ENCODE measurements around the gene ZNF594. TPM values are rescaled to one million over a fixed set of nuclear protein-coding genes. Genes with fewer than 3 reads are reported as not detected.
"Not testable (repeated sequence)": the region's sequence is repeated elsewhere in the genome, so short reads cannot be mapped to it uniquely, and the experiment has no call there.

ZNF594 gene
- polyA plus RNA-seq (2013, experiment 1 of 2) = 4.9 TPM
- 4.7 TPM for polyA plus RNA-seq (2013, experiment 2 of 2)

DNA sequence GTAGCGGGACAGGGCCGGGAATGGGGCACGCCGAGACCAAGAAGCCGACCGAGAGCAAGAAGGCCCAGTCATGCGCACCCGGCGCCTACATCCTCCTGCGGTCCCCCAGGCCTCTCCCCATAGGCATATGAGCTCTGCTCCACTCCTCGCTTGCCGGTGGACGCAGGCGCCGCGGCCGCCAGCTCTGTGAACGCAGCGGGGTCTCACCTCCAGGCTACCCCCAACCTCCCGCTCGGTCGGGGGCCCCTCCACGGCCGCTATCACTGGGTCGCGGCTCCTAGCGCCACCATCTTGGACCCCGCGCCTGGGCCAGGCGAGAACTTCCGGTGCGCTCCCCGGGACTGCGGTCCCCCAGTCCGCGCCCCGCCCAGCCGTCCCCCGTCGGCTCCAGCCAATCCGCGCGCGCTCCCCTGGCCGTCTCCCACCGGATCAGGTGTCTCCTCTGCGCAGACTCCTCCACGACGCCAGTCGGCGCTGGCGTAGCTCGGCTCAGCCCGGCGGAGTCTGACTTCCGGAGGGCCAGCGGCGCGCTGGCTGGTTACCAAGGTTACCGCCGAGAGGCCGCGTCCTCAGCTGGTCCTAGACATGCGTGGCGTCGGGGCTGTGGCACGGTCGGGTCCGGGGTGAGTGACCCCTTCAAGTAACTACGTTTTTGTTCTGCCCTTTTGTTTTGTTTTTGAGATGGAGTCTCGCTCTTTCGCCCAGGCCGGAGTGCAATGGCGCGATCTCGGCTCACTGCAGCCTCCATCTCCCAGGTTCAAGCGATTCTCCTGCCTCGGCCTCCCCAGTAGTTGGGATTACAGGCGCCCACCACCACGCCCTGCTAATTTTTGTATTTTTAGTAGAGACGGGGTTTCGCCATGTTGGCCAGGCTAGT lies at the start of gene ZNF594:
Gene ZNF594, minus strand, starts transcription at position 328 of the 877 bp plus-strand sequence. CDS start 7,612 bp downstream, outside the sequence.
- Histone ChIP-seq H3K79me1 (ENCODE audit: low read length) (peaks cover 4% of the 10 kb centered on the region), H3K36me3 (ENCODE audit: control insufficient read depth, insufficient read depth, low read length) (no peaks in the 10 kb centered on the region), H3K4me3 (ENCODE audit: low read length) (peak within 1 kb of the TSS; percentile 88), H3K9ac (ENCODE audit: low read length) (peak within 1 kb of the TSS; percentile 87), H3K4ac (ENCODE audit: low read depth, low read length) (peak within 1 kb of the TSS; percentile 77), H2BK5ac (ENCODE audit: low read length) (no peak within 1 kb of the TSS), H3K18ac (ENCODE audit: low read length) (peak within 1 kb of the TSS; percentile 86), H3K4me1 (ENCODE audit: control insufficient read depth, low read depth, low read length) (no peaks in the 10 kb centered on the region), H2BK15ac (replicated peaks; ENCODE audit: low read depth) (no peak within 1 kb of the TSS), H3K27ac (ENCODE audit: low read depth, low read length) (no peak within 1 kb of the TSS), H2AK5ac (ENCODE audit: low read length) (no peak within 1 kb of the TSS), H3K4me2 (ENCODE audit: low read length) (peak within 1 kb of the TSS; percentile 80), H3K27me3 (ENCODE audit: insufficient read depth, low read length, poor library complexity) (no peaks in the 10 kb centered on the region), H3K79me2 (ENCODE audit: control insufficient read depth, insufficient read depth, low read length) (no peaks in the 10 kb centered on the region), H4K5ac (ENCODE audit: low read length) (peak within 1 kb of the TSS; percentile 97), H3K56ac (ENCODE audit: low read length) (peak within 1 kb of the TSS; percentile 95), H2BK120ac (ENCODE audit: low read depth, low read length) (no peak within 1 kb of the TSS), H4K8ac (ENCODE audit: low read depth, low read length) (peak within 1 kb of the TSS; percentile 99), H3K23ac (ENCODE audit: low read length) (no peak within 1 kb of the TSS)
- peak; percentile 97 for DNase-seq
- no CpG with 5 or more reads among the region's 82 CpGs for WGBS (ENCODE audit: extremely low coverage, insufficient coverage, low lambda C conversion rate)

DNA sequence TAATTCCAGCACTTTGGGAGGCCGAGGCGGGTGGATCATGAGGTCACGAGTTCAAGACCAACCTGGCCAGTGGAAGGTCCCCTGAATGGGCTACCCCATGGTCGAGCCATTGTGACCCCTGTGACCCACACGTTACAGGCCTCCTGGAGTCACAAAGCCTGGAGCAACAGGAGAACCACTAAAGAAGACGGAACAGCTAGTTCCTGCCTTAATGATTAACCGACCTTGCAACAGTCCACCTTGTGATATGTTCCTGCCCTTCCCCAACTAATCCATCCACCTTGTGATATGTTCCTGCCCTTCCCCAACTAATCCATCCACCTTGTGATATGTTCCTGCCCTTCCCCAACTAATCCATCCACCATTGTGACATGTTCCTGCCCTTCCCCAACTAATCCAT lies 48.1 kb upstream of the ZNF594 start:
- H3K27me3 ChIP-seq (ENCODE audit: insufficient read depth, low read length, poor library complexity); H2AK5ac ChIP-seq (ENCODE audit: low read length); H3K4me3 ChIP-seq (ENCODE audit: low read length); H3K4me2 ChIP-seq (ENCODE audit: low read length); H2BK5ac ChIP-seq (ENCODE audit: low read length); H3K18ac ChIP-seq (ENCODE audit: low read length); H3K79me1 ChIP-seq (ENCODE audit: low read length); H3K79me2 ChIP-seq (ENCODE audit: control insufficient read depth, insufficient read depth, low read length); H3K27ac ChIP-seq (ENCODE audit: low read depth, low read length); H3K9ac ChIP-seq (ENCODE audit: low read length); H2BK15ac ChIP-seq (replicated peaks; ENCODE audit: low read depth); H3K23ac ChIP-seq (ENCODE audit: low read length); DNase-seq; H3K4me1 ChIP-seq (ENCODE audit: control insufficient read depth, low read depth, low read length); H4K8ac ChIP-seq (ENCODE audit: low read depth, low read length); H2BK120ac ChIP-seq (ENCODE audit: low read depth, low read length); H3K56ac ChIP-seq (ENCODE audit: low read length); H3K4ac ChIP-seq (ENCODE audit: low read depth, low read length); H3K36me3 ChIP-seq (ENCODE audit: control insufficient read depth, insufficient read depth, low read length); H4K5ac ChIP-seq (ENCODE audit: low read length): not testable (repeated sequence)
- WGBS (ENCODE audit: extremely low coverage, insufficient coverage, low lambda C conversion rate) = no CpG with 5 or more reads among the region's 7 CpGs

DNA sequence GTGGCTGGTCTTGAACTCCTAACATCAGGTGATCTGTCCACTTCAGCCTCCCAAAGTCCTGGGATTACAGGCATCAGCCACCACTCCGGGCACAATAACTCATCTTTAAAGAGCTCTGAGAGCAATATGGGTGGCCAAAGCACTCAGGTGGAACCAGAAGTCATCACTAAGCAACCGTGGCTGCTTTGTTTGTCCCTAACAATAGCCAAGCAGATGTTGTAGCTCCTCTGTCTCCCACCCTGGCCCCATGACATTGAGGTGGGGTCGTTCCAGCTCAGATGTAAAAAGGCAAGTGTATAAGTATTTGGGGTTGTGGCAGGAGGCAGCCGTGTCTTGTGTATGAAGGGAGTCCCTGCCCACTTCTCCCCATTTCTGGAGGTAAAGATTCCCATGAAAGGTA lies 46.7 kb upstream of the ZNF594 start:
- Histone ChIP-seq H3K27ac (ENCODE audit: low read depth, low read length) (no peak overlapping the region), H2BK15ac (replicated peaks; ENCODE audit: low read depth) (no peak overlapping the region), H3K36me3 (ENCODE audit: control insufficient read depth, insufficient read depth, low read length) (no peaks in the 10 kb centered on the region), H3K9ac (ENCODE audit: low read length) (no peak overlapping the region), H3K4ac (ENCODE audit: low read depth, low read length) (no peak overlapping the region), H3K4me2 (ENCODE audit: low read length) (no peak overlapping the region), H3K79me1 (ENCODE audit: low read length) (no peaks in the 10 kb centered on the region), H3K4me1 (ENCODE audit: control insufficient read depth, low read depth, low read length) (no peaks in the 10 kb centered on the region), H2BK5ac (ENCODE audit: low read length) (no peak overlapping the region), H3K23ac (ENCODE audit: low read length) (no peak overlapping the region), H3K18ac (ENCODE audit: low read length) (no peak overlapping the region), H2AK5ac (ENCODE audit: low read length) (no peak overlapping the region), H3K79me2 (ENCODE audit: control insufficient read depth, insufficient read depth, low read length) (no peaks in the 10 kb centered on the region), H2BK120ac (ENCODE audit: low read depth, low read length) (no peak overlapping the region), H4K5ac (ENCODE audit: low read length) (no peak overlapping the region), H3K4me3 (ENCODE audit: low read length) (no peak overlapping the region), H3K27me3 (ENCODE audit: insufficient read depth, low read length, poor library complexity) (no peaks in the 10 kb centered on the region), H3K56ac (ENCODE audit: low read length) (no peak overlapping the region), H4K8ac (ENCODE audit: low read depth, low read length) (no peak overlapping the region)
- DNase-seq = no peak
- WGBS (ENCODE audit: extremely low coverage, insufficient coverage, low lambda C conversion rate) = no CpG with 5 or more reads among the region's 4 CpGs

GRCh38 chr17:5237541-5238016 lies 45.9 kb upstream of the ZNF594 start:
- no peaks in the 10 kb centered on the region for H3K79me1 ChIP-seq (ENCODE audit: low read length)
- no peak overlapping the region for H3K4me2 ChIP-seq (ENCODE audit: low read length)
- H3K4ac ChIP-seq (ENCODE audit: low read depth, low read length) = no peak overlapping the region
- DNase-seq = peak; percentile 88
- H3K27ac ChIP-seq (ENCODE audit: low read depth, low read length) = no peak overlapping the region
- H3K9ac ChIP-seq (ENCODE audit: low read length) = no peak overlapping the region
- H3K79me2 ChIP-seq (ENCODE audit: control insufficient read depth, insufficient read depth, low read length) = no peaks in the 10 kb centered on the region
- no peak overlapping the region for H4K5ac ChIP-seq (ENCODE audit: low read length)
- no peaks in the 10 kb centered on the region for H3K4me1 ChIP-seq (ENCODE audit: control insufficient read depth, low read depth, low read length)
- no peak overlapping the region for H2BK120ac ChIP-seq (ENCODE audit: low read depth, low read length)
- H3K23ac ChIP-seq (ENCODE audit: low read length) = no peak overlapping the region
- WGBS (ENCODE audit: extremely low coverage, insufficient coverage, low lambda C conversion rate) = no CpG with 5 or more reads among the region's 6 CpGs
- H2BK15ac ChIP-seq (replicated peaks; ENCODE audit: low read depth) = no peak overlapping the region
- no peak overlapping the region for H2AK5ac ChIP-seq (ENCODE audit: low read length)
- H3K4me3 ChIP-seq (ENCODE audit: low read length) = no peak overlapping the region
- no peak overlapping the region for H2BK5ac ChIP-seq (ENCODE audit: low read length)
- H4K8ac ChIP-seq (ENCODE audit: low read depth, low read length) = no peak overlapping the region
- no peaks in the 10 kb centered on the region for H3K27me3 ChIP-seq (ENCODE audit: insufficient read depth, low read length, poor library complexity)
- no peak overlapping the region for H3K56ac ChIP-seq (ENCODE audit: low read length)
- H3K18ac ChIP-seq (ENCODE audit: low read length) = no peak overlapping the region
- no peaks in the 10 kb centered on the region for H3K36me3 ChIP-seq (ENCODE audit: control insufficient read depth, insufficient read depth, low read length)

GRCh38 chr17:5236938-5237540 lies 45.4 kb upstream of the ZNF594 start:
- Histone ChIP-seq H3K18ac (ENCODE audit: low read length) (no peak overlapping the region), H3K27me3 (ENCODE audit: insufficient read depth, low read length, poor library complexity) (no peaks in the 10 kb centered on the region), H3K56ac (ENCODE audit: low read length) (no peak overlapping the region), H3K4me1 (ENCODE audit: control insufficient read depth, low read depth, low read length) (no peaks in the 10 kb centered on the region), H2BK120ac (ENCODE audit: low read depth, low read length) (no peak overlapping the region), H4K5ac (ENCODE audit: low read length) (no peak overlapping the region), H3K23ac (ENCODE audit: low read length) (no peak overlapping the region), H2BK5ac (ENCODE audit: low read length) (no peak overlapping the region), H3K79me1 (ENCODE audit: low read length) (no peaks in the 10 kb centered on the region), H3K4me2 (ENCODE audit: low read length) (no peak overlapping the region), H2BK15ac (replicated peaks; ENCODE audit: low read depth) (no peak overlapping the region), H3K4ac (ENCODE audit: low read depth, low read length) (no peak overlapping the region), H3K79me2 (ENCODE audit: control insufficient read depth, insufficient read depth, low read length) (no peaks in the 10 kb centered on the region), H2AK5ac (ENCODE audit: low read length) (no peak overlapping the region), H3K4me3 (ENCODE audit: low read length) (no peak overlapping the region), H3K9ac (ENCODE audit: low read length) (no peak overlapping the region), H3K27ac (ENCODE audit: low read depth, low read length) (no peak overlapping the region), H3K36me3 (ENCODE audit: control insufficient read depth, insufficient read depth, low read length) (no peaks in the 10 kb centered on the region), H4K8ac (ENCODE audit: low read depth, low read length) (no peak overlapping the region)
- WGBS (ENCODE audit: extremely low coverage, insufficient coverage, low lambda C conversion rate) = no CpG with 5 or more reads among the region's 3 CpGs
- no peak for DNase-seq

All from mesendoderm (in vitro differentiated cells).